ENCODE data around the gene NEK7.

DNA sequence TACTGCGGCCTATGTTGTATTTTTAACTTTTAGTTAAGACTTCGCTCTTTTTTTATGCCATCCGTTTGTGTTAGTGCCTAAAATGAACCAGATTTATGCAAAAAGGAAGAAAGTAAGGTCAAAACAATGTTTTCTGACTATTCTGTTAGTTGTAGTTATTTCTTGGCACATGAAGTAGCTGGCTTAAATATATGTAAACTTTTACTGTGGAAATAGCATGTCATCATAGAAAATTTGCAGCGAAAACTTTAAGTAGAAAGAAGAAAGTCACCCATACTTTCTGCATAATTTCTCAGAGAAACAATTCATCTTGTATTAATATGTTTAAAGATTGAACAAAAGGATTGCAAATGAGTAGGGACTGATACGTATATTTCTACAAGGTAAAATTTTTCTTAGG is 106.4 kb downstream of the NEK7 start:
- TF ChIP-seq, protein P1, sequence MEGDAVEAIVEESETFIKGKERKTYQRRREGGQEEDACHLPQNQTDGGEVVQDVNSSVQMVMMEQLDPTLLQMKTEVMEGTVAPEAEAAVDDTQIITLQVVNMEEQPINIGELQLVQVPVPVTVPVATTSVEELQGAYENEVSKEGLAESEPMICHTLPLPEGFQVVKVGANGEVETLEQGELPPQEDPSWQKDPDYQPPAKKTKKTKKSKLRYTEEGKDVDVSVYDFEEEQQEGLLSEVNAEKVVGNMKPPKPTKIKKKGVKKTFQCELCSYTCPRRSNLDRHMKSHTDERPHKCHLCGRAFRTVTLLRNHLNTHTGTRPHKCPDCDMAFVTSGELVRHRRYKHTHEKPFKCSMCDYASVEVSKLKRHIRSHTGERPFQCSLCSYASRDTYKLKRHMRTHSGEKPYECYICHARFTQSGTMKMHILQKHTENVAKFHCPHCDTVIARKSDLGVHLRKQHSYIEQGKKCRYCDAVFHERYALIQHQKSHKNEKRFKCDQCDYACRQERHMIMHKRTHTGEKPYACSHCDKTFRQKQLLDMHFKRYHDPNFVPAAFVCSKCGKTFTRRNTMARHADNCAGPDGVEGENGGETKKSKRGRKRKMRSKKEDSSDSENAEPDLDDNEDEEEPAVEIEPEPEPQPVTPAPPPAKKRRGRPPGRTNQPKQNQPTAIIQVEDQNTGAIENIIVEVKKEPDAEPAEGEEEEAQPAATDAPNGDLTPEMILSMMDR (IDR thresholded peaks at IDR 0.05; ENCODE audit: low read length): no peak
- TF ChIP-seq EZH2 (optimal IDR thresholded peaks at IDR 0.05; ENCODE audit: low read depth, low read length): no peak
- no peak for TF ChIP-seq EZH2phosphoT487 (IDR thresholded peaks at IDR 0.05; ENCODE audit: low read length)
